Neural cell (in vitro differentiated cells): ENCODE data around the gene IL17REL. TPM values are rescaled to one million over a fixed set of nuclear protein-coding genes. Genes with fewer than 3 reads are reported as not detected.
A peak's percentile ranks its signal among the peaks of the same experiment; 100 is the strongest.

ENCODE experiments used
- H2AFZ ChIP-seq: fragments of 200-600, 300-800 bp; sonication (generic), shearing (Covaris generic); 2 replicates; pipeline ENCODE4 v1.6.0; 2014; ENCODE audit warnings: low read depth, mild to moderate bottlenecking, antibody characterized with exemption, low read length, moderate library complexity
- H3F3A ChIP-seq: fragments of 200-600 bp; shearing (Covaris generic); 2 replicates; pipeline ENCODE4 v1.6.1; 2016; ENCODE audit warnings: mild to moderate bottlenecking, moderate library complexity, mixed read lengths, antibody characterized with exemption, low read length; ENCODE audit not compliant: insufficient read depth, poor library complexity, severe bottlenecking
- H3K27ac ChIP-seq: fragments of 200-600, 300-800 bp; sonication (generic), shearing (Covaris generic); 2 replicates; pipeline ENCODE4 v1.5.1; 2014; ENCODE audit warnings: mild to moderate bottlenecking, low read length, moderate library complexity
- H3K27me3 ChIP-seq: fragments of 300-800, 200-600 bp; sonication (generic), shearing (Covaris generic); 2 replicates; pipeline ENCODE4 v1.6.0; 2014; ENCODE audit warnings: mild to moderate bottlenecking, low read depth, low read length, moderate library complexity; ENCODE audit not compliant: insufficient read depth
- H3K36me3 ChIP-seq: fragments of 300-800, 200-600 bp; sonication (generic), shearing (Covaris generic); 2 replicates; pipeline ENCODE4 v1.5.1; 2014; ENCODE audit warnings: mild to moderate bottlenecking, antibody characterized with exemption, low read length, moderate library complexity; ENCODE audit not compliant: insufficient read depth
- H3K4me2 ChIP-seq: fragments of 300-800, 200-600 bp; sonication (generic), shearing (Covaris generic); 2 replicates; pipeline ENCODE4 v1.6.0; 2014; ENCODE audit warnings: mild to moderate bottlenecking, low read length
- H3K4me3 ChIP-seq: fragments of 300-800, 200-600 bp; sonication (generic), shearing (Covaris generic); 2 replicates; pipeline ENCODE4 v1.5.1; 2014; ENCODE audit warnings: mild to moderate bottlenecking, low read length, moderate library complexity
- H3K79me2 ChIP-seq: fragments of 200-600 bp; shearing (Covaris generic); replicated peaks from 2 replicates; pipeline ENCODE4 v1.6.0; 2014; ENCODE audit warnings: mild to moderate bottlenecking, low read length, moderate library complexity; ENCODE audit not compliant: insufficient read depth
- H3K9ac ChIP-seq: fragments of 300-800, 200-600 bp; sonication (generic), shearing (Covaris generic); 2 replicates; pipeline ENCODE4 v1.6.1; 2016; ENCODE audit warnings: mild to moderate bottlenecking, low read length, mixed read lengths
- H3K9me2 ChIP-seq: fragments of 200-600 bp; shearing (Covaris generic); 2 replicates; pipeline ENCODE4 v1.6.1; 2016; ENCODE audit warnings: mild to moderate bottlenecking, low read length, mixed read lengths; ENCODE audit not compliant: insufficient read depth
- H3K9me3 ChIP-seq: fragments of 200-600, 300-800 bp; sonication (generic), shearing (Covaris generic); 2 replicates; pipeline ENCODE4 v1.6.1; 2016; ENCODE audit warnings: mild to moderate bottlenecking, mixed run types, low read length, moderate library complexity, mixed read lengths
- H4K20me1 ChIP-seq: fragments of 200-600 bp; shearing (Covaris generic); 2 replicates; pipeline ENCODE4 v1.6.1; 2016; ENCODE audit warnings: mild to moderate bottlenecking, mixed run types; ENCODE audit not compliant: insufficient read depth
- EP300 ChIP-seq: fragments of 450-650 bp; conservative IDR thresholded peaks from 2 replicates; pipeline ENCODE4 v1.6.1; 2014; ENCODE audit warnings: antibody characterized with exemption, mild to moderate bottlenecking, moderate library complexity; ENCODE audit not compliant: poor library complexity, severe bottlenecking
- EZH2 ChIP-seq: fragments of 200-600, 300-800 bp; shearing (Covaris generic), sonication (generic); IDR thresholded peaks from 2 replicates; pipeline ENCODE4 v1.6.1; 2014; ENCODE audit warnings: antibody characterized with exemption, low read length, borderline replicate concordance, mild to moderate bottlenecking; ENCODE audit not compliant: insufficient read depth, poor library complexity, severe bottlenecking
- MXI1 ChIP-seq: fragments of 450-650 bp; conservative IDR thresholded peaks from 2 replicates; pipeline ENCODE4 v1.6.1; 2014; ENCODE audit warnings: antibody characterized with exemption, mild to moderate bottlenecking; ENCODE audit not compliant: poor library complexity, severe bottlenecking
- POLR2AphosphoS5 ChIP-seq: IDR thresholded peaks from 2 replicates; pipeline ENCODE4 v1.6.1; 2012
- RAD21 ChIP-seq: fragments of 450-650 bp; conservative IDR thresholded peaks from 2 replicates; pipeline ENCODE4 v1.6.1; 2014; ENCODE audit warnings: antibody characterized with exemption, mild to moderate bottlenecking, moderate library complexity
- SMC3 ChIP-seq: fragments of 450-650 bp; conservative IDR thresholded peaks from 2 replicates; pipeline ENCODE4 v1.6.1; 2014; ENCODE audit warnings: antibody characterized with exemption, mild to moderate bottlenecking, moderate library complexity; ENCODE audit not compliant: poor library complexity
- TAF1 ChIP-seq: IDR thresholded peaks from 2 replicates; pipeline ENCODE4 v1.6.1; 2012; ENCODE audit warnings: low read depth
- polyA plus RNA-seq: library from polyadenylated mRNA; depleted of rRNA; stranded (reverse); fragments of >200 nt; gene quantifications from 2 replicates; pipeline ENCODE4 v1.2.3, GENCODE V29; 2014
- TF ChIP-seq, protein P1 (sequence below): IDR thresholded peaks from 2 replicates; pipeline ENCODE4 v1.6.1; 2012; ENCODE audit warnings: borderline replicate concordance
- TF ChIP-seq, protein P2 (sequence below): fragments of 450-650 bp; IDR thresholded peaks from 2 replicates; pipeline ENCODE4 v1.5.1; 2014; ENCODE audit warnings: antibody characterized with exemption, mild to moderate bottlenecking, moderate library complexity; ENCODE audit not compliant: poor library complexity, severe bottlenecking

IL17REL gene
- polyA plus RNA-seq, 1 donor from 2014 or later, result not detected

DNA sequence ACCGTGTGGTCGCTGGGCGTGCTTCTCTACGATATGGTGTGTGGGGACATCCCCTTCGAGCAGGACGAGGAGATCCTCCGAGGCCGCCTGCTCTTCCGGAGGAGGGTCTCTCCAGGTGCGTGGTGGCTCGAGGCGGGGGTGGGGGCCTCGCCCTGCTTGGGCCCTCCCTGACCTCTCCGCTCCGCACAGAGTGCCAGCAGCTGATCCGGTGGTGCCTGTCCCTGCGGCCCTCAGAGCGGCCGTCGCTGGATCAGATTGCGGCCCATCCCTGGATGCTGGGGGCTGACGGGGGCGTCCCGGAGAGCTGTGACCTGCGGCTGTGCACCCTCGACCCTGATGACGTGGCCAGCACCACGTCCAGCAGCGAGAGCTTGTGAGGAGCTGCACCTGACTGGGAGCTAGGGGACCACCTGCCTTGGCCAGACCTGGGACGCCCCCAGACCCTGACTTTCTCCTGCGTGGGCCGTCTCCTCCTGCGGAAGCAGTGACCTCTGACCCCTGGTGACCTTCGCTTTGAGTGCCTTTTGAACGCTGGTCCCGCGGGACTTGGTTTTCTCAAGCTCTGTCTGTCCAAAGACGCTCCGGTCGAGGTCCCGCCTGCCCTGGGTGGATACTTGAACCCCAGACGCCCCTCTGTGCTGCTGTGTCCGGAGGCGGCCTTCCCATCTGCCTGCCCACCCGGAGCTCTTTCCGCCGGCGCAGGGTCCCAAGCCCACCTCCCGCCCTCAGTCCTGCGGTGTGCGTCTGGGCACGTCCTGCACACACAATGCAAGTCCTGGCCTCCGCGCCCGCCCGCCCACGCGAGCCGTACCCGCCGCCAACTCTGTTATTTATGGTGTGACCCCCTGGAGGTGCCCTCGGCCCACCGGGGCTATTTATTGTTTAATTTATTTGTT lies 49.6 kb downstream of the IL17REL start:
- TF ChIP-seq TAF1 (no peak), EZH2 (no peak), EP300 (no peak), SMC3 (no peak), POLR2AphosphoS5 (no peak), RAD21 (no peak), MXI1 (no peak)
- TF ChIP-seq, protein P1, sequence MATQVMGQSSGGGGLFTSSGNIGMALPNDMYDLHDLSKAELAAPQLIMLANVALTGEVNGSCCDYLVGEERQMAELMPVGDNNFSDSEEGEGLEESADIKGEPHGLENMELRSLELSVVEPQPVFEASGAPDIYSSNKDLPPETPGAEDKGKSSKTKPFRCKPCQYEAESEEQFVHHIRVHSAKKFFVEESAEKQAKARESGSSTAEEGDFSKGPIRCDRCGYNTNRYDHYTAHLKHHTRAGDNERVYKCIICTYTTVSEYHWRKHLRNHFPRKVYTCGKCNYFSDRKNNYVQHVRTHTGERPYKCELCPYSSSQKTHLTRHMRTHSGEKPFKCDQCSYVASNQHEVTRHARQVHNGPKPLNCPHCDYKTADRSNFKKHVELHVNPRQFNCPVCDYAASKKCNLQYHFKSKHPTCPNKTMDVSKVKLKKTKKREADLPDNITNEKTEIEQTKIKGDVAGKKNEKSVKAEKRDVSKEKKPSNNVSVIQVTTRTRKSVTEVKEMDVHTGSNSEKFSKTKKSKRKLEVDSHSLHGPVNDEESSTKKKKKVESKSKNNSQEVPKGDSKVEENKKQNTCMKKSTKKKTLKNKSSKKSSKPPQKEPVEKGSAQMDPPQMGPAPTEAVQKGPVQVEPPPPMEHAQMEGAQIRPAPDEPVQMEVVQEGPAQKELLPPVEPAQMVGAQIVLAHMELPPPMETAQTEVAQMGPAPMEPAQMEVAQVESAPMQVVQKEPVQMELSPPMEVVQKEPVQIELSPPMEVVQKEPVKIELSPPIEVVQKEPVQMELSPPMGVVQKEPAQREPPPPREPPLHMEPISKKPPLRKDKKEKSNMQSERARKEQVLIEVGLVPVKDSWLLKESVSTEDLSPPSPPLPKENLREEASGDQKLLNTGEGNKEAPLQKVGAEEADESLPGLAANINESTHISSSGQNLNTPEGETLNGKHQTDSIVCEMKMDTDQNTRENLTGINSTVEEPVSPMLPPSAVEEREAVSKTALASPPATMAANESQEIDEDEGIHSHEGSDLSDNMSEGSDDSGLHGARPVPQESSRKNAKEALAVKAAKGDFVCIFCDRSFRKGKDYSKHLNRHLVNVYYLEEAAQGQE, result no peak
- TF ChIP-seq, protein P2, sequence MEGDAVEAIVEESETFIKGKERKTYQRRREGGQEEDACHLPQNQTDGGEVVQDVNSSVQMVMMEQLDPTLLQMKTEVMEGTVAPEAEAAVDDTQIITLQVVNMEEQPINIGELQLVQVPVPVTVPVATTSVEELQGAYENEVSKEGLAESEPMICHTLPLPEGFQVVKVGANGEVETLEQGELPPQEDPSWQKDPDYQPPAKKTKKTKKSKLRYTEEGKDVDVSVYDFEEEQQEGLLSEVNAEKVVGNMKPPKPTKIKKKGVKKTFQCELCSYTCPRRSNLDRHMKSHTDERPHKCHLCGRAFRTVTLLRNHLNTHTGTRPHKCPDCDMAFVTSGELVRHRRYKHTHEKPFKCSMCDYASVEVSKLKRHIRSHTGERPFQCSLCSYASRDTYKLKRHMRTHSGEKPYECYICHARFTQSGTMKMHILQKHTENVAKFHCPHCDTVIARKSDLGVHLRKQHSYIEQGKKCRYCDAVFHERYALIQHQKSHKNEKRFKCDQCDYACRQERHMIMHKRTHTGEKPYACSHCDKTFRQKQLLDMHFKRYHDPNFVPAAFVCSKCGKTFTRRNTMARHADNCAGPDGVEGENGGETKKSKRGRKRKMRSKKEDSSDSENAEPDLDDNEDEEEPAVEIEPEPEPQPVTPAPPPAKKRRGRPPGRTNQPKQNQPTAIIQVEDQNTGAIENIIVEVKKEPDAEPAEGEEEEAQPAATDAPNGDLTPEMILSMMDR, result no peak
- Histone ChIP-seq H3F3A (no peaks in the 10 kb centered on the region), H3K79me2 (no peaks in the 10 kb centered on the region), H3K9ac (no peak overlapping the region), H3K27me3 (no peaks in the 10 kb centered on the region), H4K20me1 (no peaks in the 10 kb centered on the region), H2AFZ (no peak overlapping the region), H3K9me3 (no peaks in the 10 kb centered on the region), H3K9me2 (no peaks in the 10 kb centered on the region), H3K4me2 (no peak overlapping the region), H3K27ac (no peak overlapping the region), H3K36me3 (no peaks in the 10 kb centered on the region), H3K4me3 (peak overlapping the region; percentile 77)

DNA sequence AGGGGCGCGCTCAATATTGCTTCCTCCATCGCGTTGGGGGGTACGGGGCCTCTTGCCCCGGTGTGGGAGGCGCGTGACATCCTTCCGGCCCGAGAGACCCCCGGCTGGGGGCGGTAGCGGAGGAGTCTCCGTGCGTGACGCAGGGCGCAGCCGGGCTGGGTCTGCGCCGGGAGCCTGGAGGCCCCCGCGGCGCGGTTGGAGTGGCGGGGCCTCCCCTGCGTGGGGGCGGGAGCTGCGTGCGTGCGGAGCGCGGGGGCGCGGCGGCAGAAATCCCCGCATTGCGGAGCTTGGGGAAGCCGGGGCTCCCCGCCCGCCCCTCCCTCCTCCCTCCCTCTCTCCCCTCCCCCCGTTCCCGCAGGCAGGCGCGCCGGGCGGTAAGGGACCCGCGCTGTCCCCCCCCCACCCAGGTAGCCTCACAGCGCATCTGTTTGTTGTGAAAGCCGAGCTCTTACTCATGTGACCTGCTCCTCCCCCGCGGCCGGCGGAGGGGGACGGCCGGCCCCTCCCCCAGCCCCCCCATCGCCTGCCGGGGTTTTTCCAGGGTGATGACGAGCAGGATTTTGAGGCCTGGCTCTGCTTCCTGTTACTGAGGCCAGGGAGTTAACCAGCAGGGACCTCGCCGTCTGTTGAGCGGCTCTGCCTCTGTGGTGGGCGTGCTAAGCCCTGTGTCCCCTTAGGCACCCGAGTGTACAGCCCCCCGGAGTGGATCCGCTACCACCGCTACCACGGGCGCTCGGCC lies 50.4 kb downstream of the IL17REL start:
- H3F3A ChIP-seq, result no peaks in the 10 kb centered on the region
- TF ChIP-seq, protein P1, result no peak
- TF ChIP-seq, protein P2, result no peak
- TF ChIP-seq SMC3 (no peak), EP300 (no peak), TAF1 (no peak), POLR2AphosphoS5 (no peak), RAD21 (no peak), MXI1 (no peak), EZH2 (no peak)
- no peak overlapping the region for H2AFZ ChIP-seq
- no peaks in the 10 kb centered on the region for H3K79me2 ChIP-seq
- H3K36me3 ChIP-seq, result no peaks in the 10 kb centered on the region
- peak overlapping the region; percentile 66 for H3K9ac ChIP-seq
- H3K9me3 ChIP-seq, result no peaks in the 10 kb centered on the region
- H3K4me3 ChIP-seq, result peak overlapping the region; percentile 77
- no peaks in the 10 kb centered on the region for H4K20me1 ChIP-seq
- no peak overlapping the region for H3K27ac ChIP-seq
- H3K9me2 ChIP-seq, result no peaks in the 10 kb centered on the region
- no peaks in the 10 kb centered on the region for H3K27me3 ChIP-seq
- peak overlapping the region; percentile 55 for H3K4me2 ChIP-seq
